ENCODE data around the gene CIPC.

Gene CIPC

GRCh38 chr14:77097700-77098528, at the start of gene CIPC:
Gene CIPC, plus strand, starts transcription at chr14:77098258. Its CDS starts 7,451 bp downstream, at chr14:77105709.
- peak; percentile 99 for DNase-seq

- no peak for DNase-seq
These were observed 46.9 kb upstream of the CIPC start for GRCh38 chr14:77051116-77051515.

GRCh38 chr14:77052281-77053044, 45.6 kb upstream of the CIPC start:
- no peak for DNase-seq

GRCh38 chr14:77053046-77053841, 44.8 kb upstream of the CIPC start:
- DNase-seq = peak; percentile 71

GRCh38 chr14:77055306-77055705, 42.8 kb upstream of the CIPC start:
- no peak for DNase-seq

GRCh38 chr14:77055981-77056380, 42.1 kb upstream of the CIPC start:
- no peak for DNase-seq

- DNase-seq = no peak
These were observed 39.9 kb upstream of the CIPC start for GRCh38 chr14:77058117-77058516.

- DNase-seq = no peak
These were observed 39.3 kb upstream of the CIPC start for GRCh38 chr14:77058785-77059184.

GRCh38 chr14:77059276-77059915, 38.7 kb upstream of the CIPC start:
- no peak for DNase-seq

- DNase-seq = no peak
These were observed 36.3 kb upstream of the CIPC start for GRCh38 chr14:77061630-77062257.

- no peak for DNase-seq
These were observed 35.8 kb upstream of the CIPC start for GRCh38 chr14:77062261-77062660.

GRCh38 chr14:77063571-77064171, 34.4 kb upstream of the CIPC start:
- no peak for DNase-seq

- DNase-seq = no peak
These were observed 33.4 kb upstream of the CIPC start for GRCh38 chr14:77064521-77065178.

GRCh38 chr14:77065851-77066577, 32.0 kb upstream of the CIPC start:
- DNase-seq = no peak

- DNase-seq = no peak
These were observed 31.4 kb upstream of the CIPC start for GRCh38 chr14:77066578-77067172.

GRCh38 chr14:77067632-77068516, 30.2 kb upstream of the CIPC start:
- peak; percentile 25 for DNase-seq

- DNase-seq = no peak
These were observed 29.4 kb upstream of the CIPC start for GRCh38 chr14:77068517-77069200.

GRCh38 chr14:77069551-77069950, 28.5 kb upstream of the CIPC start:
- DNase-seq = no peak
